HL-60 (cell line): Measurements from ENCODE around the gene TAF3.

Experiments used
- CTCF ChIP-seq: IDR thresholded peaks from one replicate; pipeline ENCODE4 v1.5.1; 2011; ENCODE audit warnings: low read length, control low read depth, inconsistent platforms; ENCODE audit not compliant: insufficient read depth
- GABPA ChIP-seq: IDR thresholded peaks from 2 replicates; pipeline ENCODE4 v1.6.1; 2012; ENCODE audit warnings: low read depth
- POLR2AphosphoS5 ChIP-seq: IDR thresholded peaks from 2 replicates; pipeline ENCODE4 v1.6.1; 2012; ENCODE audit warnings: low read depth
- SPI1 ChIP-seq: IDR thresholded peaks from 2 replicates; pipeline ENCODE4 v1.6.1; 2012; ENCODE audit warnings: low read depth, mild to moderate bottlenecking, borderline replicate concordance
- TF ChIP-seq, protein P1 (sequence below): IDR thresholded peaks from 2 replicates; pipeline ENCODE4 v1.6.1; 2012; ENCODE audit warnings: low read depth; ENCODE audit not compliant: insufficient replicate concordance

GRCh38 chr10:8037199-8037801 is 219.0 kb downstream of the TAF3 start:
- TF ChIP-seq CTCF (no peak), POLR2AphosphoS5 (no peak), SPI1 (no peak), GABPA (no peak)
- TF ChIP-seq, protein P1, sequence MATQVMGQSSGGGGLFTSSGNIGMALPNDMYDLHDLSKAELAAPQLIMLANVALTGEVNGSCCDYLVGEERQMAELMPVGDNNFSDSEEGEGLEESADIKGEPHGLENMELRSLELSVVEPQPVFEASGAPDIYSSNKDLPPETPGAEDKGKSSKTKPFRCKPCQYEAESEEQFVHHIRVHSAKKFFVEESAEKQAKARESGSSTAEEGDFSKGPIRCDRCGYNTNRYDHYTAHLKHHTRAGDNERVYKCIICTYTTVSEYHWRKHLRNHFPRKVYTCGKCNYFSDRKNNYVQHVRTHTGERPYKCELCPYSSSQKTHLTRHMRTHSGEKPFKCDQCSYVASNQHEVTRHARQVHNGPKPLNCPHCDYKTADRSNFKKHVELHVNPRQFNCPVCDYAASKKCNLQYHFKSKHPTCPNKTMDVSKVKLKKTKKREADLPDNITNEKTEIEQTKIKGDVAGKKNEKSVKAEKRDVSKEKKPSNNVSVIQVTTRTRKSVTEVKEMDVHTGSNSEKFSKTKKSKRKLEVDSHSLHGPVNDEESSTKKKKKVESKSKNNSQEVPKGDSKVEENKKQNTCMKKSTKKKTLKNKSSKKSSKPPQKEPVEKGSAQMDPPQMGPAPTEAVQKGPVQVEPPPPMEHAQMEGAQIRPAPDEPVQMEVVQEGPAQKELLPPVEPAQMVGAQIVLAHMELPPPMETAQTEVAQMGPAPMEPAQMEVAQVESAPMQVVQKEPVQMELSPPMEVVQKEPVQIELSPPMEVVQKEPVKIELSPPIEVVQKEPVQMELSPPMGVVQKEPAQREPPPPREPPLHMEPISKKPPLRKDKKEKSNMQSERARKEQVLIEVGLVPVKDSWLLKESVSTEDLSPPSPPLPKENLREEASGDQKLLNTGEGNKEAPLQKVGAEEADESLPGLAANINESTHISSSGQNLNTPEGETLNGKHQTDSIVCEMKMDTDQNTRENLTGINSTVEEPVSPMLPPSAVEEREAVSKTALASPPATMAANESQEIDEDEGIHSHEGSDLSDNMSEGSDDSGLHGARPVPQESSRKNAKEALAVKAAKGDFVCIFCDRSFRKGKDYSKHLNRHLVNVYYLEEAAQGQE, result no peak
